OCI-LY7 (cell line): ENCODE measurements around the gene HCN1.

ENCODE experiments used
- EZH2phosphoT487 ChIP-seq: fragments of 200-600 bp; sonication (generic); IDR thresholded peaks from 2 replicates; pipeline ENCODE4 v1.6.1; 2018; ENCODE audit warnings: low read depth, borderline replicate concordance, mild to moderate bottlenecking, mixed run types, antibody characterized with exemption, low read length, moderate library complexity, mixed read lengths
- TF ChIP-seq, protein P1 (sequence below): fragments of 200-600 bp; sonication (generic); conservative IDR thresholded peaks from 2 replicates; pipeline ENCODE4 v1.5.1; 2014; ENCODE audit warnings: mild to moderate bottlenecking, antibody characterized with exemption, low read length, moderate library complexity, mixed read lengths

DNA sequence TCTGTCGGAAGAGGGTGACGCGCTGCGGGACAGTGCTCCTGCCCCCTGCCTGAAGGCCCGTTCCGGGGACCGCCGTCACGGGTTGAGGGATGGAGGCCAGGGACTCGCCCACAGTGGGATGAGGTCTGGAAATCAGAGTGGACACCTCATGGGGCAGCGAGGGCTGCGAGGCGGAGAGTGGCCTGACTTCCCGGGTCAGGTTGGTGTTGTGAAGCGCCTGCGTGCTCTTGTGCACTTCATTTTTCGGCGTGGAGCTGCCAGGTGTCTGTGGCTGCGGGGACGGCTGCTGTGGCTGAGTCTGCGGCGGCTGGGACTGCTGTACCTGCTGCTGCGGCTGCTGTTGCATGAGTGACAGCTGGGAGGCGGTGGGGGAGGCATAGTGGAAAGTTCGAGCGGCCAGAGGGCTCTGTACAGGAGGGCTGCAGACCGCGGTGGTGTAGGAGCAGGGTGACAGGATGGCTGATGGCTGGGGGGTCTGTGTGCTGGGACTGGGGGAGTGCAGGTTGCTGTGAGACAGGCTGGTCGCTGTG is 434.1 kb downstream of the HCN1 start:
- TF ChIP-seq, protein P1, sequence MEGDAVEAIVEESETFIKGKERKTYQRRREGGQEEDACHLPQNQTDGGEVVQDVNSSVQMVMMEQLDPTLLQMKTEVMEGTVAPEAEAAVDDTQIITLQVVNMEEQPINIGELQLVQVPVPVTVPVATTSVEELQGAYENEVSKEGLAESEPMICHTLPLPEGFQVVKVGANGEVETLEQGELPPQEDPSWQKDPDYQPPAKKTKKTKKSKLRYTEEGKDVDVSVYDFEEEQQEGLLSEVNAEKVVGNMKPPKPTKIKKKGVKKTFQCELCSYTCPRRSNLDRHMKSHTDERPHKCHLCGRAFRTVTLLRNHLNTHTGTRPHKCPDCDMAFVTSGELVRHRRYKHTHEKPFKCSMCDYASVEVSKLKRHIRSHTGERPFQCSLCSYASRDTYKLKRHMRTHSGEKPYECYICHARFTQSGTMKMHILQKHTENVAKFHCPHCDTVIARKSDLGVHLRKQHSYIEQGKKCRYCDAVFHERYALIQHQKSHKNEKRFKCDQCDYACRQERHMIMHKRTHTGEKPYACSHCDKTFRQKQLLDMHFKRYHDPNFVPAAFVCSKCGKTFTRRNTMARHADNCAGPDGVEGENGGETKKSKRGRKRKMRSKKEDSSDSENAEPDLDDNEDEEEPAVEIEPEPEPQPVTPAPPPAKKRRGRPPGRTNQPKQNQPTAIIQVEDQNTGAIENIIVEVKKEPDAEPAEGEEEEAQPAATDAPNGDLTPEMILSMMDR: no peak
- no peak for TF ChIP-seq EZH2phosphoT487
